Activated CD4-positive, CD25-positive, alpha-beta regulatory T cell treated with anti-CD3 and anti-CD28 coated beads, Interleukin-2, amount 50 U/mL, for 16 hours (primary cell): ENCODE data around the gene ZNF211.

ENCODE experiments used
- DNase-seq: peaks from one replicate; pipeline ENCODE4 v3.0.0-alpha.2; 2020; ENCODE audit warnings: low read depth, low spot score

ZNF211 gene

DNA sequence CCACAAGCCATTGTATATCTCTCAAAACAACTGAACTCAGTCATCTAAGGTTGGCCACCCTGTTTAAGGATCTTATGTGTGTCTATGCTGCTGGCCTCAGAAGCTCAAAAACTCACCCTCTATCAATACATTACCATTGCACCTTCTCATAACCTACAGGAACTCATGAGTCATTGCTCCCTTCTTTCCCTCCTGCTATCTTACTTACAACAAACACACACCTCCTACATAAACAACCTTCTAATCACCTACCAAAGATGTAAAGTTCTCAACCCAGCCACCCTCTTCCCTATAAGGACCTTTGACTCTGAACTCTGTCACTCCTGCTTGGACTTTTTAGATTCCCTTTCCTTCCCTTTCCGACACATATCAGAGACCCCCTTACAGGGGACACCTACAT, 22.5 kb downstream of the ZNF211 start:
- no peak for DNase-seq

DNA sequence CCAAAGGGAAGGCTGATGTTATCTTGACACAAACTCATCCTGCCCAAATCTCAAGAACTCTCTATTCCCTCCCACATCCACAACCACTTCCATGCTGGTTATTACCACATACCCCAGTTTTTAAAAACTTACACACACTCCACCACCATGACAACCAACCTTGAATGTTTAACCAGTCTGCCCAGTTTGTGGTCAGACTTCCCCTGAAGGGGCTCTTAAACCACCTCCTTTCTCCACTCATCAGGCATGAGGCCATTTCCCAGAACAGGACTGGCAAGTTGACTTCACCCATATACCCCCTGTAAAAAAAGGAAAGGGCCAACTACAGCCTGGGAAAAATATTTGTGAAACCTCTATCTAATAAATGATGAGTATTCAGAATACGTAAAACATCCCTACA, 23.4 kb downstream of the ZNF211 start:
- DNase-seq = no peak

DNA sequence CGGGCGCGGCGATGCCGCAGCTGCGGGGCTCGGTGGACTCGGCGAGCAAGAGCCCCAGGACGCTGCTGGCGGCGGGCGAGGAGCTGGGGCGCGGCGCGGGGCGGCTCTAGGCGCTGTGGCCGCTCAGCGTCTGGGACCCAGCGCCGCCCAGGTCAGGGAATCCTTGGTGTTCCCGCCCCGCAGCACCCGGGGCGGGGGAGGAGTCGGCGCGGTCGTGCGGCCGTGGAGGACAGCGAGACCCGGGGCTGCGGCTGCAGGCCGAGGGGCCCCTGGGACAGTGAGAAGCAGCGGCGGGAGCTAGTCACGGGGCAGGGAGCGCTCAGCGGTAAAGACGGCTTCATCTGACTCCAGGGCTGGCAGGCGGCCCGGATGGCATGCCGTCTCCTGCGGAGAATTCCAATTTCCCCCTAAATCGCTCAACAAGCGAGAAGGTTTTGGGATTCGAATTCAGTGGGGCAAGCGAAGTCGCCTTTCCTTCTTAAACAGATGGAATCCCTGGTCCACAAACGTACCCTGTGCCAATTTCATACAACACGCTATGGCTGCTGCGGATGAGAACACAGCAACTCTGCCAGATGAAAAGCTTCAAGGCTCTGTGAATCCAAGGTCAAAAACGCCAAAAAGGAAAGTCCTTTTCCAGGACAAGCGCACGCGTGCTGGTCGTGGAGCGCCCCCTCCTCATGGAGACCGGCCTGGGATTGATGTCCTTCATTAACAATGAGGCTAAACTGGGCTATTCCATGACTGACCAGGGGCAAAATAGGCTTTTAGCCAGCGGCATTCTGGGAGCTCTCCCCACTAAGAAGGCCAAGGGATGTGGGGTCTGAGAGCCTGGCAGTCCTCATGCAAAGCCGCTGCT, 31.5 kb downstream of the ZNF211 start:
- no peak for DNase-seq

DNA sequence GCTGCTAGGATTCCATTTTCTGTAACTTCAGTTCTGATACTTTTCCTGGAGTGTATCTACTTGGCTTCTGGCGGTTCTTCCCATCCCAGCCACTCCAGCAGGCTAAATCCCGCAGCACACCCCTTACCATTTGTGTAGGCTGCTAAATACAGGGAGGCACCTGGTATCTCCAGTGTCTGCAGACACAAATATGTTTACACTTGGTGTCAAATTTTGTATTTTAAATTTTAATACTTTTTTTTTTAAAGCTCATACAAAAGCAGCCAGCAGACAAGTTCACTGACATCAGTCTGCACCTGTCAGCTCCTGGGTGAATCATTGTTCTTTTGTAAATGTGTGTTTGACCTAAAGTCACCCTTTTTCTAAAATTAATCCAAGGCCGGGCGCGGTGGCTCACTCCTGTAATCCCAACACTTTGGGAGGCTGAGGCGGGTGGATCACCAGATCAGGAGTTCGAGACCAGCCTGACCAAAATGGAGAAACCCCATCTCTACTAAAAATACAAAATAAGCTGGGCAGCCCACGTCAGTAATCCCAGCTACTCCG, 32.4 kb downstream of the ZNF211 start:
- no peak for DNase-seq

DNA sequence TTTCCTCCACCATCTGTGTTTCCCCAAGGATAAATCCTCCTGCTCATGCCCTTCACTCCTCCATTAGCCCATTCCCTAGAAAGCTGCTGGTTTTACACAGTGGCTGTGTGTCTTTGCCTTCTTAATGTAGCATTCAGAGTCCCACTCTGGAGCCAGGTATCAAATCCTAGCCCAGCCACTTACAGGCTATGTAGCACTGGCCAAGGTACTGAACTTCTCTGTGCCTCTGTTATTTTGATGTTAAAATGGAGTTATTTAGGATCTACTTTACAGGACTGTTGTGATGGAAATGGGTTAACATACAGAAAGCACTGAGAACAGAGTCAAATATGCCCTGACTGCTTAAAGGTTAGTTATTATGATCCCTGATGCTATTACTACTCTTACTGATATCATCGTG, 34.3 kb downstream of the ZNF211 start:
- DNase-seq = no peak

DNA sequence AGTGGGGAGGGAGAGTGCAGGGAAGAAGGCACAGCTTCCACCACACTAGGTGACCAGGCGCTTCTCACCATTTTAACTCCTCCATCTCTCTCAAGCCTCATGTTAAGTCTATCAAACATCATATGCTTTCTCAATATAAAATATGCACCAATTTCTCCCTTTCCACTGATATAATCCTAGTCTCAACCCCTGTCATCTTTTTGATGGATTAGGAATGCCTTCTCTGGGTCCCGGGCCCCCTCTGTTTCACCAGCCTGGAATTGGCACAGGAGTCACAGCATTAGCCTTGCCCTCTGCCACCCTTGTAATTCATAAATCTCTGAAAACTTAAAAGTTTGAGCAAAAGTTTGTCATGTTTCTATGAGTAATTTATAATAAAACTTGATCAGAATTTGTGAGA, 35.7 kb downstream of the ZNF211 start, which contains the start of gene ZSCAN4:
TSS of gene ZSCAN4 (plus strand) at position 301 of the 400 bp plus-strand sequence. CDS start 7,211 bp downstream, outside the sequence.
- DNase-seq = no peak

DNA sequence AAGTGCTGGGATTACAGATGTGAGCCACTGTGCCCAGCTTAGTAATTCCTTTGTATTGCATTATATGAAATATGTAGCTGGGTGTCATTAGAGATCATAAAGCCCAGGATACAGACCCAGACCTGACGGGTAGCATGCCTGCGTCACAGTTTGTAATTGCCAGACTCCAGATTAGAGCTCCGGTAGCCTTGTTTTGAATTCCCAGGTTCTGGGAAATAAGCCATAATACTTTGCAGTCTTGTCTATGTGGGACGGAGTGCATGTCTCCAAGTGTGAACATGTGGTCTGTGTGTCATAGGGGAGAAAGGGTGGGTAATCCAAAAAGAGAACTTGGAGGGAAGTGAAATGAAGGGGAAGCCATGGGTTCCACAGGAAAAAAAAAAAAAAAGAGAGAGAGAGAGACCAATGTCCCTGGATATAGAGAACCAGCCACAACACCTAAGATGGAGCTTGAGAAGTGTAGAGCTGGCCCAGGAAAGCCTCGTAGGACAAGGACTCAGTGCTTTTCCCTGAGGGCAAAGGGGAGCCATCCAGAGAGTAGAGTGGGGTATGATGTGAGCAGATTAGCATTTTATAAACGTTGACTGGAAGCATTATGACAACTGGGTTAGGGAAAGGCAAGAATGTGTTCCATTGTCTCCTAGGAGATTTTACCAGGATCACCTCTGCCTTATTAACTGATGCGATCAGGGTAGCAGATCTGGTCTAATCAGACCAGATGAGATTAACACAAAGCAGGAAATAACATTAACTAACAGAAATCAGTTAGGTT, 38.3 kb downstream of the ZNF211 start:
- no peak for DNase-seq

DNA sequence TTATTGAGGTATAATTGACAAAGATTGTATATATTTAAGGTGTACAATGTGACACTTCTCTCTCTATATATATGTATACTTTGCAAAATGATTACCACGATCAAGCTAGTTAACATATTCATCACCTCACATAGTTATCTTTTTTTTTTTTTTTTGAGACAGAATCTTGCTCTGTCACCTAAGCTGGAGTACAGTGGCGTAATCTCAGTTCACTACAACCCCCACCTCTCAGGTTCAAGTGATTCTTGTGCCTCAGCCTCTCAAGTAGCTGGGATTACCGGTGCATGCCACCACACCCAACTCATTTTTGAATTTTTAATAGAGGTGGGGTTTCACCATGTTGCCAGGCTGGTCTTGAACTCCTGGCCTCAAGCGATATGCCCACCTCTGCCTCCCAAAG, 39.5 kb downstream of the ZNF211 start:
- no peak for DNase-seq

DNA sequence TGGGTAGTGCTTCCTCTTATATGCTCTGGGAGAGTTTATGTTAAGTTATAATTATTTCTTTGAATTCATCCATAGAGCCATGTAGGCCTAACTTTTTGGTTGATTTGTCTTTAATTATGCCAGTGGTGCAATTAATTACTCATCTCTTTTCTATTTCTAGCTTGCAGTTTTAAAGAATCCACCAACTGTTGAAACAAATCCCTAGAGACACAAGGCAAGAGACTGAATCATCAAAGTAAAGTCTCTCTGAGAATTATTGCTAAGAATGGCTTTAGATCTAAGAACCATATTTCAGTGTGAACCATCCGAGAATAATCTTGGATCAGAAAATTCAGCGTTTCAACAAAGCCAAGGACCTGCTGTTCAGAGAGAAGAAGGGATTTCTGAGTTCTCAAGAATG, 42.9 kb downstream of the ZNF211 start:
- no peak for DNase-seq

DNA sequence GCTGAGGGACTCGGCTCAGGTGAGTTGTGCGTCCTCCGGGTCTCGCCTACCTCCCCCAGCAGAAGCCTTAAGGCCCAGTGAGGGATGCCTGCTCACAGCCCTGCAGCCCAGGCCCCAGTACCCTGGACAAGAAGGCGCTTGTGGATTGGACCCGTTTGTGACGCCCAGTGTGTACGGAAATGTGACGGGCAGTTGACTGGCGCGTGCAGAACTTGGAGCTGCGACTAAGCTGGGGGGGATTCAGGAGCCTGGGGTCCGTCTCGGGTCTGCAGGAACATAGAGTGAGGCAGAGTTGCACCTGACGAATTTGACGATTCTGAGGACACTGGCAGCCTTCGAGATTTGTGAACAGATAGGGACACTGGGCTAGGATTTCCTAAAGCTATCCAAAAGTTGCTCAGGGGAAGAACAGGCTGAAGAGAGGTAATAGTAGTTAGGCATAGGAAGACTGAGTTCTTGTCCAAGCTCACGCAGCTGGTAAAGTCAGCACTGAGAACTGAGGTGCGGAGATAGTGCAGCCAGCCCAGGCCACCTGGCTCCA, 49.3 kb downstream of the ZNF211 start:
- no peak for DNase-seq

DNA sequence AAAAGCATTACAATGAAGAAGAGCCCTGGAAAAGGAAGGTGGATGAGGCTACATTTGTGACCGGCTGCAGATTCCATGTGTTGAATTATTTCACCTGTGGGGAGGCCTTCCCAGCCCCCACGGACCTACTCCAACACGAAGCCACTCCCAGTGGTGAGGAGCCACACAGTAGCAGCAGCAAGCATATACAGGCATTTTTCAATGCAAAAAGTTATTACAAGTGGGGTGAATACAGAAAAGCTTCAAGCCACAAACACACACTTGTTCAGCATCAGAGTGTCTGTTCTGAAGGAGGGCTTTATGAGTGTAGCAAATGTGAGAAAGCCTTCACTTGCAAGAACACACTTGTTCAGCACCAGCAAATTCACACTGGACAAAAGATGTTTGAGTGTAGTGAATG, 53.8 kb downstream of the ZNF211 start:
- no peak for DNase-seq

DNA sequence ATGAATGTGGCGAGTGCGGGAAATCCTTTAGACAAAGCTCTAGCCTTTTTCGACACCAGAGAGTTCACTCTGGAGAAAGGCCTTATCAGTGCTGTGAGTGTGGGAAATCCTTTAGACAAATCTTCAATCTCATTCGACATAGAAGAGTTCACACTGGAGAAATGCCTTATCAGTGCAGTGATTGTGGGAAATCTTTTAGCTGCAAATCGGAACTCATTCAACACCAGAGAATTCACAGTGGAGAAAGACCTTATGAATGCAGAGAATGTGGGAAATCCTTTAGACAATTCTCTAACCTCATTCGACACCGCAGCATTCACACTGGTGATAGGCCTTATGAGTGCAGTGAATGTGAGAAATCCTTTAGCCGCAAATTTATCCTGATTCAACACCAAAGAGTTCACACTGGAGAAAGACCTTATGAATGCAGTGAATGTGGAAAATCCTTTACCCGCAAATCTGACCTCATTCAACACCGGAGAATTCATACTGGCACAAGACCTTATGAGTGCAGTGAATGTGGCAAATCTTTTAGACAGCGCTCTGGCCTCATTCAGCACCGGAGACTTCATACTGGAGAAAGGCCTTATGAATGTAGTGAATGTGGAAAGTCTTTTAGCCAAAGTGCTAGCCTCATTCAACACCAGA, 54.5 kb downstream of the ZNF211 start:
- DNase-seq = no peak

DNA sequence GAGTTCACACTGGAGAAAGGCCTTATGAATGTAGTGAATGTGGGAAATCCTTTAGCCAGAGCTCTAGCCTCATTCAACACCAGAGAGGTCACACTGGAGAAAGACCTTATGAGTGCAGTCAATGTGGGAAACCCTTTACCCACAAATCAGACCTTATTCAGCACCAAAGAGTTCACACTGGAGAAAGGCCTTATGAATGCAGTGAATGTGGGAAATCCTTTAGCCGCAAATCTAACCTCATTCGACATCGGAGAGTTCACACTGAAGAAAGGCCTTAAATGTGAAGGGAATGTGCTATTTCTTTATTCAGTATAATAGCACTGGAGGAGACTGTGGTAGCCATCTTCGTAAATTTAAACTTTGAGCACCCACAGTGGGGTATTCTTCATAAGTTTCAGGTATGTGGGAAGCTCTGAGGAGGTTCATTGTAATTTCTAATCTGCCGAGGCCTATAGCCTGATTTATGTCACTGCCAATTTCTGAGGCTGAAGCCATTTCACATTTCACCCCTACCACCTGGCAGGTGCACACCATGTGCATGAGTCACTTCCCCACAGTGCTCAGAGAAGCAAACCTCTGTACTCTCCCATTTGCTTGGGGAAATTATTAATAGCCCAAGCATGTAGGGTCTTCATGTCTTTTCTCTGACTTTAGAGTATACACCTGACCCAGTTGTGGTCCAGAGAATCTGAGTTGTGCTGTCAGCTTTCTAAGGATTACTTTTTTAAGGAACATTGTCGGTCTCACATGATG, 55.2 kb downstream of the ZNF211 start:
- DNase-seq = no peak

DNA sequence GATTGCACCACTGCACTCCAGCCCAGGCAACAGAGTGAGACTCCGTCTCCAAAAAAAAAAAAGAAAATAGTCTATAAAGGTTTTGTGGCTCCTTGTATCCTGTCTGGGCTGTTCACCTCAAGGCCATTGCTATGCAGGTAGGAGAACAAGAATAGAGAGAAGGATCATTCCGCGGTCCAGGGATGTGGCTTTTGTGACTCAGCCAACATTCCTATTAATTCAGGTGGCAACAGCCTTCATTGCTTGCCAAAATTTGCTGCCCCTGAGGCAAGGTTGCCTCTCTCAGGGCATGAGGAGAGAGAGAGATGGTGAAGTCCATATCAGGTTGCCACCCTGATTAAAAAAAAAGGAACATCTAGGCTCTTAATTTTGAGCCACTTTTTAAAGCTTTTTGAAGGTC, 56.8 kb downstream of the ZNF211 start:
- DNase-seq = no peak
